ENCODE measurements around the gene SRRM4.
"Not testable (repeated sequence)": the region's sequence is repeated elsewhere in the genome, so short reads cannot be mapped to it uniquely, and the experiment has no call there.

Gene SRRM4

DNA sequence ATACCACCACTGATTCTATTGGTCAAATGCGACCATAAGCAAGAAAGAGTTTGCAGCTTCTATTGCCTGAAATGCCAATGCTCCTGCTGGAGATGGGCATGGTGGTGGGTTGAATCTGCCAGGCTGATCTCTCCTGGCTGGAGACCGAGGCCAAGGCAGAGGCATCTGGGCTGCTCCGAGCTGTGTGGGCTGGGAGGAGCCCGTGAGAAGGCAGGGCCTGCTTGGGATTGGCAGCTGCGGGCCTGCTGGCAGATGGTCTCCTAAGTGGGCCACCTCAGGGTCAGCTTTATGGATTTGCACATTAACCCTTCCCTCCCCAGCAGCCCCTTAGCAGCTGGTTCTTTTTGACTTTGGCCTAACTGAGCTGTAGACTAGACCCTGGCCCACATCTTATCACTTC, 25.4 kb downstream of the SRRM4 start:
- in situ Hi-C loops (cut with HindIII; ENCODE audit: low sequenced_read_pairs), result no loop called here
- H3K4me3 ChIP-seq (ENCODE audit: low read depth, low read length), result no peak overlapping the region
- no peak for DNase-seq (ENCODE audit: low read depth)
- TF ChIP-seq, protein P1, sequence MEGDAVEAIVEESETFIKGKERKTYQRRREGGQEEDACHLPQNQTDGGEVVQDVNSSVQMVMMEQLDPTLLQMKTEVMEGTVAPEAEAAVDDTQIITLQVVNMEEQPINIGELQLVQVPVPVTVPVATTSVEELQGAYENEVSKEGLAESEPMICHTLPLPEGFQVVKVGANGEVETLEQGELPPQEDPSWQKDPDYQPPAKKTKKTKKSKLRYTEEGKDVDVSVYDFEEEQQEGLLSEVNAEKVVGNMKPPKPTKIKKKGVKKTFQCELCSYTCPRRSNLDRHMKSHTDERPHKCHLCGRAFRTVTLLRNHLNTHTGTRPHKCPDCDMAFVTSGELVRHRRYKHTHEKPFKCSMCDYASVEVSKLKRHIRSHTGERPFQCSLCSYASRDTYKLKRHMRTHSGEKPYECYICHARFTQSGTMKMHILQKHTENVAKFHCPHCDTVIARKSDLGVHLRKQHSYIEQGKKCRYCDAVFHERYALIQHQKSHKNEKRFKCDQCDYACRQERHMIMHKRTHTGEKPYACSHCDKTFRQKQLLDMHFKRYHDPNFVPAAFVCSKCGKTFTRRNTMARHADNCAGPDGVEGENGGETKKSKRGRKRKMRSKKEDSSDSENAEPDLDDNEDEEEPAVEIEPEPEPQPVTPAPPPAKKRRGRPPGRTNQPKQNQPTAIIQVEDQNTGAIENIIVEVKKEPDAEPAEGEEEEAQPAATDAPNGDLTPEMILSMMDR (IDR thresholded peaks at IDR 0.05; ENCODE audit: low read depth, low read length, missing control alignments), result no peak

DNA sequence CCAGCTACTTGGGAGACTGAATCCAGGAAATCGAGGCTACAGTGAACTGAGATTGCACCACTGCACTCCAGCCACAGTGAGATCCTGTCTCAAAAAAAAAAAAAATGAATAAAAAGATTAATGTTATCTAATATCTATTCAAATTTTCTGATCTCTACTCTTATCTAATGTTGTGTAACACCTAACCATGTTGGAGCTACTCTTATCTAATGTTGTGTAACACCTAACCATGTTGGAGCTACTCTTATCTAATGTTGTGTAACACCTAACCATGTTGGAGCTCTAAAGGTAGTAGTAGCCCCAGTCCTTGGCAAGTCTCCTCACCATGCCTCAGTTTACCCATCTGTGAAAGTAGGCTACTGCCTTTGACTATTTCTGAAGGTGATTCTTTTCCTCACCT, 26.9 kb downstream of the SRRM4 start:
- DNase-seq (ENCODE audit: low read depth); H3K4me3 ChIP-seq (ENCODE audit: low read depth, low read length); in situ Hi-C loops (cut with HindIII; ENCODE audit: low sequenced_read_pairs): not testable (repeated sequence)

GRCh38 chr12:119008691-119009221, 27.4 kb downstream of the SRRM4 start:
- H3K4me3 ChIP-seq (ENCODE audit: low read depth, low read length), result no peak overlapping the region
- in situ Hi-C loops (cut with HindIII; ENCODE audit: low sequenced_read_pairs), result no loop called here
- TF ChIP-seq, protein P1 (IDR thresholded peaks at IDR 0.05; ENCODE audit: low read depth, low read length, missing control alignments), result no peak
- DNase-seq (ENCODE audit: low read depth), result no peak

GRCh38 chr12:119011231-119011630, 29.9 kb downstream of the SRRM4 start:
- DNase-seq (ENCODE audit: low read depth), result no peak
- H3K4me3 ChIP-seq (ENCODE audit: low read depth, low read length), result no peak overlapping the region
- TF ChIP-seq, protein P1 (IDR thresholded peaks at IDR 0.05; ENCODE audit: low read depth, low read length, missing control alignments), result no peak
- in situ Hi-C loops (cut with HindIII; ENCODE audit: low sequenced_read_pairs), result no loop called here

DNA sequence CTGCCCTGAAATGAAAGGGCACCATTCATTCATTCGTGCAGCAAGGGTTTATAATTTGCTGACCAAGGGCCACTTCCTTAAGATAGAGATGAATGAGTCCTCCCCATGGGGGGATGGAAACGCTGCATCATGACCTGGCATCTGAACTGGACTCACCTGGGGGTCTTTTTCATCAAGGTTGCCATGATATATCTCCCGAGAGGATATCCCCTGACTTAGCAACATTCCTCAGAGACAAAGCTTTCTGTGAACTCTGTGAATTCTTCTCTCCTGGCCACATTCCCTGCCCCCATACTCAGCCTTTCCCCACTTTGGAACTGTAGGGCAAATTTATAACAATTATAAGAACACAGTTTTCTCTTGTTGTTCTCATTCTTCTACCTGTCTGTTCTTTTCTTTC, 30.8 kb downstream of the SRRM4 start:
- TF ChIP-seq, protein P1 (IDR thresholded peaks at IDR 0.05; ENCODE audit: low read depth, low read length, missing control alignments), result no peak
- in situ Hi-C loops (cut with HindIII; ENCODE audit: low sequenced_read_pairs), result no loop called here
- H3K4me3 ChIP-seq (ENCODE audit: low read depth, low read length), result no peak overlapping the region
- no peak for DNase-seq (ENCODE audit: low read depth)

DNA sequence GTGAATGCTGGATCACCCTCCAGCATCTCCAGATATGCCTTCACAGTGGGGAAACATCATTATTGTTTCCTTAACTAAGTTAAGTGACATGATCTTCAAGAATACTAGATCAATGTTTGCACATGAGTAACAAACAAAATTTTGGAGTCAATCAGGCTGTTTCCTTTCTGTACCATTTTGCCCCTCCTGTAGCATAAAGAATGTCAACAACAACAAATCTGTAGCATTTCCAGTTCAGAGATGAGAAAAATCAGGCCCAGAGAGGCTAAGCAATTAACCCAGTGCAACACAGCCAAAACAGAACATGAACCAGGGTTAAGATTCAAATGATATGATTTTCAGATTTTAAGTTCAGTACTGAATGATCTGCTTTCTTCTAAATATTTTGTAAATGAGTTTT, 31.7 kb downstream of the SRRM4 start:
- TF ChIP-seq, protein P1 (IDR thresholded peaks at IDR 0.05; ENCODE audit: low read depth, low read length, missing control alignments), result no peak
- H3K4me3 ChIP-seq (ENCODE audit: low read depth, low read length), result no peak overlapping the region
- in situ Hi-C loops (cut with HindIII; ENCODE audit: low sequenced_read_pairs), result no loop called here
- no peak for DNase-seq (ENCODE audit: low read depth)

DNA sequence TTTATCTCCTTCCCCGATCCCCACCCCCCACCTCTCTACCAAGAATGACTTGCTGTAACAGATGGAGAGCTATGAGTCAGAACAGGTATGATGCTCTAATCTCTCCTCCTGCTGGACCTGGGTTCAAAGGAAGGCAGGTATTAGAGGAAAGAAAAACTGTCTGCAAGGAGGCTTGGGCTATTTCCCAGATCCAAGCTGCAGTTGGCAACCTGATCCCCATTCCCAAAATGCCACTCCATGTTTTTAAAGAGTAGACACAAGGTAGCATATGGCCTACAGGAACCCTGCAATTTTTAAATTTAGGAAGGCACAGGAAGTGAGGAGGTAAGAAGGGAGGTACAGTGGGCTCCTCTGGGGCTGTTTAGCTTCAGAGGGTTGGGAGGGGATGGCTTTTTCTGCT, 33.0 kb downstream of the SRRM4 start:
- no peak for DNase-seq (ENCODE audit: low read depth)
- in situ Hi-C loops (cut with HindIII; ENCODE audit: low sequenced_read_pairs), result no loop called here
- no peak overlapping the region for H3K4me3 ChIP-seq (ENCODE audit: low read depth, low read length)
- TF ChIP-seq, protein P1 (IDR thresholded peaks at IDR 0.05; ENCODE audit: low read depth, low read length, missing control alignments), result no peak

Data from astrocyte of the cerebellum (primary cell).